ENCODE data around the gene COL20A1. TPM values are rescaled to one million over a fixed set of nuclear protein-coding genes. Genes with fewer than 3 reads are reported as not detected.

COL20A1 gene
- total RNA-seq, 1 experiment from 2014 or later = 2.3 TPM

GRCh38 chr20:63257629-63258028, 35.4 kb upstream of the COL20A1 start:
- no peak overlapping the region for H2BK12ac ChIP-seq (ENCODE audit: insufficient read length, low read depth, low read length)
- H3K27me3 ChIP-seq (ENCODE audit: insufficient read depth, low read length) = peaks cover 4% of the 10 kb centered on the region; the same call in 1 of the 2 replicates
- H2BK20ac ChIP-seq (ENCODE audit: low read depth, low read length, poor library complexity, severe bottlenecking) = no peak overlapping the region
- no peak overlapping the region for H3K14ac ChIP-seq (ENCODE audit: insufficient read depth, low read length)
- Mint-ChIP-seq H3K36me3 (ENCODE audit: insufficient read depth in 1 of 3, low read depth in 3 of 3) (no peaks in the 10 kb centered on the region), H3K4me3 (no peak overlapping the region), H3K9me3 (no peaks in the 10 kb centered on the region; a peak in 2 of 5 replicates), H3K4me1 (peaks cover 27 to 33% of the 10 kb centered on the region in 2 experiments), H3K27me3 (ENCODE audit: low read depth) (peaks cover 41% of the 10 kb centered on the region), H3K27ac (no peak overlapping the region)
- H4K20me1 ChIP-seq (ENCODE audit: control insufficient read depth, insufficient read depth, insufficient read length) = no peaks in the 10 kb centered on the region
- WGBS (ENCODE audit: extremely low coverage, insufficient read length, low lambda C conversion rate) = no CpG with 5 or more reads among the region's 13 CpGs
- H4K5ac ChIP-seq (ENCODE audit: insufficient read length, low read depth, low read length) = no peak overlapping the region
- no peak overlapping the region for H2AK5ac ChIP-seq (ENCODE audit: insufficient read length, low read length)
- H2BK15ac ChIP-seq (ENCODE audit: low read depth, low read length) = no peak overlapping the region
- no peak overlapping the region for H2AFZ ChIP-seq (ENCODE audit: low read length)
- no peaks in the 10 kb centered on the region; the same call in 1 of the 2 replicates for H3K4me1 ChIP-seq (ENCODE audit: insufficient read depth, low read length)
- H3K27ac ChIP-seq (ENCODE audit: insufficient read length, low read depth, low read length) = no peak overlapping the region
- peaks cover 15% of the 10 kb centered on the region for H3K23me2 ChIP-seq (ENCODE audit: insufficient read length, low read depth, low read length, poor library complexity, severe bottlenecking)
- no peak overlapping the region for H3T11ph ChIP-seq (ENCODE audit: low read length)
- no peak overlapping the region for H3K56ac ChIP-seq (ENCODE audit: insufficient read length, low read depth, low read length)
- no peaks in the 10 kb centered on the region for H3K79me1 ChIP-seq (ENCODE audit: insufficient read depth, low read depth, low read length, poor library complexity, severe bottlenecking)
- no peak overlapping the region for H3K18ac ChIP-seq (ENCODE audit: insufficient read length, low read depth, low read length)
- H2BK120ac ChIP-seq (ENCODE audit: low read depth, low read length, poor library complexity, severe bottlenecking) = no peak overlapping the region
- no peak overlapping the region for H4K8ac ChIP-seq (replicated peaks; ENCODE audit: insufficient read length, low read depth, low read length)
- no peaks in the 10 kb centered on the region for H3K9me3 ChIP-seq (ENCODE audit: control insufficient read depth, low read depth, low read length)
- no peak overlapping the region for H3K9ac ChIP-seq (ENCODE audit: extremely low read depth, insufficient read length, low read length)
- no peak for DNase-seq
- H3K4ac ChIP-seq (ENCODE audit: low read depth, low read length) = no peak overlapping the region
- no peak overlapping the region for H3K4me2 ChIP-seq (ENCODE audit: insufficient read depth, insufficient read length, low read length)
- no peak overlapping the region for H3K23ac ChIP-seq (ENCODE audit: insufficient read length, low read depth, low read length)
- no peak overlapping the region for H2BK5ac ChIP-seq (ENCODE audit: insufficient read length, low read length)
- no peak for TF ChIP-seq CTCF (conservative IDR thresholded peaks at IDR 0.05)
- H3K79me2 ChIP-seq (ENCODE audit: insufficient read depth, low read length) = no peaks in the 10 kb centered on the region
- no peak overlapping the region for H4K91ac ChIP-seq (ENCODE audit: insufficient read length, low read depth, low read length)

Measured in H9 (cell line).